SIG-M5 (cell line): ENCODE results near the gene CNPY4.

Experiments used
- DNase-seq: peaks from one replicate; lab custom pipeline; 2025; lab: John Stamatoyannopoulos, UW

Gene CNPY4

DNA sequence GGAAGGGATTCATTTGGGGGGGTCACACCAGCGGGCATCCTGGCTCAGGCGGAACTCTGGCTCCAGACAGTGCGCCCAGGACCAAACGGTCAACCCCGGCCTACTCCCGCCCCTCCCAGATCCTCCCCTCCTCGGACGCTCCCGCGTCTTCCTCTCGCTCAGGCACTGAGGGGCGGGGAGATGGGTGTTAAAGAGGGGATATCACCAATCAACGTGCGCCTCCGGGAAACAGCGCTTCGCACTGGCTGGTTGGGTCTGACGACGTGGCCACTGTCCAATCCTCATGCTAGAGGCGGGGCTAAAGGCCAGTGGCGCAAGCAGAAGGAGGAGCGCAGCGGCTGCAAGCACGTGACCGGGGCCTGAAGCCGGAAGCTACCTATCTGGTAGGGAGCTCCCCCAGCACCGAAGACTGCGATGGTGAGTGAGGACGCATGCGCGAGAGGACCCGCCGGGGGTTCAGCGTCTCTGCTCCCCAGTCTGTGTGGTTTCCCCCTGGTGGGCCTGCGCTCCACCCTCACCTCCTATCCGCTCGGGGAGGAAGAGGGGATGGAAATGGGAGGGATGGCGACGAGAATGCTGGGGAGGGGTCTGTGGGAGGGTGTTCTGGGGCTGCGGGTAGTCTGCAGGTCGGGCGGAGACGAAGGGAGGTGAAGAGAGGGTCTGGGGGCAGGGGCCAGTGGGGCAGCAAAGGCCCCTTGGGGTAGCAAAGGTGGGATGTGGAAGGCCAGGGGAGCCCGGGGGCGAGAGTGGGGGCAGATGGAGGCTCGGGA, 29.3 kb downstream of the CNPY4 start, which contains the start of gene LAMTOR4:
Gene LAMTOR4 (plus strand): TSS at position 360 of the 770 bp plus-strand sequence. CDS start 55 bp downstream, at position 415.
- DNase-seq: peak; percentile 88

DNA sequence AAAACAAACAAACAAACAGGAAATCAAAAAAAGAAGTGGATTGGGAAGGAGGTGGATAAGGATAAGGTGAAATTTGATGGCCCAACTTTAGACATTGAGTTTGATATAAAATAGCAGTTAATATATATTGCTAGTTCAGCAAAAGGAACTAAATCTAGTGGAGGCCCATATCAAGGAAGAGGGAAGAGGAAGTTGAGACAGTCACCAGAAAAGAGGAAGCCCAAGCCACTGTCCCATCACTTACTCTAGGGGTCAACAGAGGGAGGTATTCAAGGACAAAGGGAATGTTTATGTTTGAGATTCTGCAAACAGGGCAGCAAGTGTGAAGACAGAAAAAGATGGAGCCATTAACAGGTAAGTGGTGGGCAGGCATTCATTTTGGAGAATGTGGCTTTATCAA, 33.0 kb downstream of the CNPY4 start:
- peak; percentile 67 for DNase-seq

DNA sequence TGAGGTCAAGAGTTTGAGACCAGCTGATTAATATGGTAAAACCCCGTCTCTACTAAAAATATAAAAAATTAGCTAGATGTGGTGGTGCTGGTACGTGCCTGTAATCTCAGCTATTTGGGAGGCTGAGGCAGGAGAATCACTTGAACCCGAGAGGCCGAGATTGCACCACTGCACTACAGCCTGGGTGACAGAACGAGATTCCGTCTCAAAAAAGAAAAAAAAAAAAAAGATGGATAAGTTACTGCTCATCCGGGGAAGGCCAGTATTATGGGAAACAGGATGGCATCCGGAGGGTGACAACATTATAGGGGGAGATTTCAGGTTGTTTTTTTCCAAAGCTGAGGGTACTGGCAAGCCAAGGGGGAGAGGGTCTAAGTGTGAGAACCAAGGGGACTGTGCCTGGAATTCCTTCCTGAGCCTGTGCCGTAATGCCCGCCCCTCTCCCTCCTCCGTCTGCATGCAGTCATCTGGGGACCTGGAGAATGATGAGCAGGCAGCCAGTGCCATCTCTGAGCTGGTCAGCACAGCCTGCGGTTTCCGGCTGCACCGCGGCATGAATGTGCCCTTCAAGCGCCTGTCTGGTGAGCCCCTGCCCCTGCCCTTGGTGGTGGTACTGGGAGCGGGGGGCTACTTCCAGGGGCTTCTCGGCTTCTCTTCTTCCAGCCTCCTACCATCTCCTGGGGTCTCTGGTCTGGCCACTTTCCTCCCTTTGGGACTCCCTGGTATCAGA, 33.7 kb downstream of the CNPY4 start:
- no peak for DNase-seq

- DNase-seq: no peak
Observed at GRCh38 chr7:100153708-100154535, 34.5 kb downstream of the CNPY4 start.

DNA sequence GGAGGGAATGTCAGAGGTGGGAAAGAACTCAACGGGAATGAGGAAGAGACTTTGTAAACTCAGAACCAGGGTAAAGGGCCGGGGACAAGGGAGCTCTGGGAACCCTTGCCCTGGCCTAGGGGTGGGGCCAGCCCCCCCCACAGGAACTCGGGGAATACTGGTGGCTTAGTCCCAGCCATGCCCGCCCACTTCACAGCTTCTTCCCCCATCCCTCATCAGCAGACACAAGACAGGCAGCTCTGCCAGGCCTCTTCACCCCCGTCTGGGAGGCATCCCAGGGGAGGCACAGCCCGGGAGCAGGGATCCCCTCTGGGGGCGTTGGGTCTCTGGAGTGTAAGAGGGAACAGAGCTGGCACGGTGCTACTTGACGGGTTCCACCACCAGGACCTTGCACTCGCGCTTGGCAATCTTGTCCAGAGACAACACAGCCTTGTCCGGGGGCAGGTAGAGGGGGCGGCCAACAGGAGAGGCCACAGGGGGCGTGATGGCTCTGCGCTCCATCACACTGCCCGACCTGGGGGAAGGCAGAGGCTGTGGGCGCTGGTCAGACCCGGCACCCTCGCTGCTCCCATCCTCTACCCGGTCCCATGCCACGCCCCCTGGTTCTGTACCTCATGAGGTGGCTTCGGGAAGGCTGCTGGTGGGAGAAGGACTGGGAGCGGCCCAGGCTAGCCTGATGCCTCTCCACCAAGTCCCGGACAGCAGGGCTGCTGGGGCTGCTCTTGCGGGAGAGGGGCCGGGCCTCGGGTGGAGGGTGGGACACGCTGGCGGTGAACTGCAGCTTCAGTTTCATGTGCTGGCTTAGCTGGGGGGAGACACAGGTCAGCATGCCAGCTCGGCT, 35.4 kb downstream of the CNPY4 start:
- no peak for DNase-seq

DNA sequence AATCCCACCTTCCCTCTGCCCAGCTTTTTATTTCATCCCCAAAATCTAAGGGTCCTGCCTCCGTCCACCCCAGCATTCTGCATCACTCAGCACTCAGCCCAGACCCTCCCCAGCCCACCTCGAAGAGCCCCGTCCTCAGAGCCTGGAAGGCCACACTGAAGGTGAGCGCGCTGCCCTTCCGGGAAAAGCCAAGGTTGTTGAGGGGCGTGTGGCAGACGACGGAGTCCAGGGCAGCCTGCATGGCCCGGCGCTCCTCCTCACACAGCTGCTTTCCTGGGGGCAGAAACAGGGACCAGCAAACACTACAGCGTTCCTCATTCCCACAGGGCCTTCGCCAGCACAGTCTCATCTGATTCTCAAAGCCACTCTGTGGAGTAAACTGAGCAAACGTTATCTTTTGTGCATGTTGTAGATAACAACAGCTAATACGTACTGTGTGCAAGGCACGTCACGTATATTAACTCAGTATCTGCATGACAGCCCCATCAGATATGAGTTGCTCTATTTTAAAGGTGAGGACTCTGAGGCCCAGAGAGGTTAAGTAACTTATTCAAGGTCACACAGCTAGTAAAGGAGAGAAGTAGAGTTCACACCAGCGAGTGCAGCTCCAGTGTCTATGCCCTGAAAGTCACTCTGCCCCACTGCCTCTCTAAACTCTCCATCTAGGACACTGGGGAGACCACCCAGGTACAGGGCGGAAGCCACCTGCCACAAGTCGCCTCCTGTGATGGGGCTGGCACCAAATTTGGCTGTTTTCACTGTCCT, 36.3 kb downstream of the CNPY4 start:
- no peak for DNase-seq

- no peak for DNase-seq
Observed at GRCh38 chr7:100156331-100157068, 37.1 kb downstream of the CNPY4 start.

- no peak for DNase-seq
Observed at GRCh38 chr7:100157069-100157333, 37.6 kb downstream of the CNPY4 start.

DNA sequence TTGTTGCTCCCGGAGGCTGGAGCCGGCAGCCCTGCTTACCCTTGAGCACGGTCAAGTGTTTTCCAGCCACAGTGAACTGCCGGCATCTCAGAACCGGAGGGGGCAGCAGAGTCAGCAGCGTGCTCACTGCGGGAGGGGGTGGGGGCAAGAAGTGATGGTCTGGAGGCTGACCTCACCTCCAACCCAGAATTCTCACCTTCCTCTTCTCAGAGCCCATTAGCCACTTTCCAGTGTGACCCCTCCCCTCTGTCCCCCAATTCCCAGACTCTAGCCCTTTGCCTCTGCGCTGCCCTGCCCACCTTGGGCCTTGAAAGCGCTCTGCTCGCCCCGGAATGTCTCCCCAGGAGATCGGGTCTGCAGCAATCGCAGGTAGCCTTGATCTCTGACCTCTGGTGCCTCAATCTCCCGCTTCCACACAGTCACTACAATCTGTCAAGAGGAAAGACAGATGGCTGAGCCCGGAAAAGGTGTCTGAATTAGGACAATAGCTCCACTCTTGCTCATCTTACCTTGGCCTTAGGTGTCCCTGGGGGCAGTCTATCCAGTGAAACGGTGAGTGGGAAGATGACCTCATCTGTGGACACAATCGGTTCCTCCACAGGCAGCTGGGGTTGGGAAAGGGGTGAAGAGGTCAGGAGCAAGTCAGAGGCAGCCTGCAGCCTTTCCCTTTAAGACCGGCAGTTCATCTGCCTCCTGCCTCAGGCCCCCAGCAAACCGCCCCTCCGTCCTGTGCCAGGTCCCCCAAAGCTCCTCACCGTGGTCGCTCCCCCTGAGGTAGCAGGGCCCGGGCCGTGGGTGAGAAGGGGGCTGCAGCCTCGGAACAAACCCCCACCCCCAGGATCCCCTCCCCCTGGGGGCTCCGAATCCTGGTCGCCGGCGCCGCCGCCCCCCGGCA, 38.1 kb downstream of the CNPY4 start:
- DNase-seq: no peak

GRCh38 chr7:100158229-100159098, 39.0 kb downstream of the CNPY4 start, which contains the start of gene TRAPPC14:
Gene TRAPPC14 (minus strand): TSS chr7:100158723. CDS start chr7:100158499, 224 bp downstream.
- DNase-seq: peak; percentile 12

DNA sequence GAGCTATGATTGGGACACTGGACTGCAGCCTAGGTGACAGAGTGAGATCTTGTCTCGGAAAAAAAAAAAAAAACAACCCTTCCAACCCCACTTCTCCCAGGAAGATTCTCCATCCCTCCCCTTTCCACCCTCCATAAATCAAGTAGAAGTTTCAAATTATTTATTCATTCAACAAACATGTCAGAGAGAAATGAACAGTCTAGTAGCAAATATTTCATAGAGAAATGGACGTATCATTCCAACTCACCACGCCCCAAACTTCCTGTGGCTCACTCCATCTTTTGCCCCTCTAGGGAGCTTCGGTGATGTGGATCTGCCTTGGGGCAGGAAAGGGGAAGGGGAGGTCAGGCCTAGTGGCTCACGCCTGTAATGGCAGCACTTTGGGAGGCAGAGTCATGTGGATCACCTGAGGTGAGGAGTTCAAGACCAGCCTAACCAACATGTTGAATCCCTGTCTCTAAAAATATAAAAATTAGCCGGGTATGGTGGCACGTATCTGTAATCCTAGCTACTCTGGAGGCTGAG, 39.7 kb downstream of the CNPY4 start:
- no peak for DNase-seq

DNA sequence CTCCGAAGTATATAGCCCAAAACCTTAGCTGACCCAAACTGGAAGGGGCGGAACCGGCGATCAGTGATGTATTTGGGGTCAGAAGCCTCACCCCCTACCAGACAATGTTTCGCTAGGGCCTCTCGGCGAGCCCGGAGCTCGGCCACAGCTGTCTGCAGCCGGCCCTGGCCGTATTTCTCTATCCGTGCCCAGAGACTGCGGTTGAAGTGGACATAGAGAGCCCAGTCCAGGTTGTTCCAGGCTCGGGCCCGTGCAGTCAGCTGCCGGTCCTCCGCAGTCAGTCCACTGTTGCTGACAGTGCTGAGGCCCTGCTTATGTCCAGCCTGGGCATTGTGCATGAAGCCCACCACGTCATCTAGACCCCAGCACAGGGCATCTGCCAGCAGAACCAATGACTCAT, 40.6 kb downstream of the CNPY4 start:
- no peak for DNase-seq

- DNase-seq: no peak
Observed at GRCh38 chr7:100163006-100163531, 43.6 kb downstream of the CNPY4 start.

GRCh38 chr7:100163871-100164270, 44.4 kb downstream of the CNPY4 start:
- DNase-seq: no peak

DNA sequence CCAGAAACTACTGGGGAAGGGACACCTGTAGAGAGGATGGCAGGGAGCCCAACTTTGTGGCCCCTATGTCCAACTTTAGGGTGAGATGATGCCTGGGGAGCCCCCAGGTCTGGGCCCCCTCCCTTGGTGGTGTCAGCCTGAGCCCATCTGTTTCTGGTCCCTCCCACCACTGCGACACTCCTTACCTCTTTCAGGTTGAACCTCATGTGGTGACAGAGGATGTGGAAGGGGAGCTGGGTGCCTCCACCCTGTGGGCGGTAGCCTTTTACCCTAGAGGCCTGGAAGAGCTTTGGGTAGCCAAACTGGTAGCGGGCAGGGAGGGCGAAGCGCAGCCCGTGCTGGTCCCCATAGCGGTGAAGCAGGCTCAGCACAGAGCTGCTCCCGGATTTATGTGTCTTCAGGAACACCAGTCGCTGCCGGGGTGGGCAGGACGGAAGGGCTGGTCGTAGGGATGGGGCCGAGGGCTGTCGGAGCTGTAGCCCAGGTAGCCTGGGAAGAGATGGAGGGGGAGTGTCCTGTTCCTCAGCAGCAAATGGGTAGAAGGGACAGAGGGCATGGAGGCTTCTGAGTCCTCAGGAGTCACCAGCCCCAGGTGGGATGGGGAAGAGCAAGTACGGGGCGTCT, 47.0 kb downstream of the CNPY4 start:
- no peak for DNase-seq

DNA sequence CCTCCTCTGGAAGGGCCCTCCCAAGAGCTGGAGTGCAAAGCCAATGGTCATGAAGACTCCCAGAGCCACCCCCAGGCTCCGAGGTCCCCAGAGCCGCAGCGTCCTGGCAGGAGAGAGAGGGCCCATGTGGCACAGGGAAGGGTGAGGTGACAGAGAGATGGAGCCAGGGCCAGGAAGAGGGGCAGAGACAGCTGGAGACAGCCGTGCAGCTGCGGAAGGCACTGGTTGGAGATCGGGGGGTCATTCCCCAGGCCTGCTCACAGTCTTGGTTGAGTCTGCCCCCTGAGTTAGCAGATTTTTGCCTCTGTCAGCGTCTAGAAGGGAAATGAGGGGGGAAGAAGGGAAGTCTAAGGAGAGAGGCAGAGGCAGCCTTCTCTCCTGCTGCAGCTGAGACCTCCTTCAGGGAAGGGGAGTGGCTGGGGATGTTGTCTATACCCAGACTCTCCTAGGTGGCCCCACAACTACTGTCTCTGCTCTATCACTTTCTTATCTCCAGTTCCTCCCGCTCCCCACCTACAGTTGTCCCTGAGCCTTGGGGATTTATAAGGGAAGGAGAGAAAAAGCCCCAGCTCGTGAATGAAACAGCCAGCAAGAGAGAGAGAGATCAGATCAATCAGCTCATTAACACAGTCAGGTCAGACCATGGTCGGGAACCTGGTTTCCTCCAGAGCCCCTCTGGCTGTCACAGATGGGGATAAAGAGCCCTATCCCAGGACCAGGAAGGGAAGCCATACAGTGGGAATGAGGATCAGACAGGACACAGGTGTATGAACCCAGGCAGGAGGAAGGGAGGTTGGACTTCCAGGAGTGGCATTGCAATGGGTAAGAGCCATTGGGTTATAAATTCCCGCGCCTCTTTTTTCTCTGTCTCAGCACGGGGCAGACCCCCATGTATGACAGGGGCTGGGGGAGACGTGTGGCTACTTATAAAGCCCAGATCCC, 47.8 kb downstream of the CNPY4 start:
- DNase-seq: no peak
